Body of pancreas (tissue), 4 donors: ENCODE results near the gene C6orf163. TPM values are rescaled to one million over a fixed set of nuclear protein-coding genes. Genes with fewer than 3 reads are reported as not detected.

ENCODE experiments used
- ATAC-seq: fragments of 150-250 bp; one replicate; pipeline ENCODE4 v1.9.1; 2016
- DNase-seq, 4 donors: peaks; one replicate each; pipeline ENCODE4 v3.0.0-alpha.2; 2019
- H3K27ac ChIP-seq, 4 donors: fragments of 200-600 bp; sonication (generic); 1 replicate in 3 of 4; 2 replicates in 1 of 4; pipeline versions ENCODE4 v1.5.1 to v1.6.1; 2016 to 2019; ENCODE audit warnings: mild to moderate bottlenecking in 1 of 4, mixed read lengths in 1 of 4, moderate library complexity in 1 of 4
- H3K27me3 ChIP-seq, 2 donors: fragments of 200-600 bp; sonication (generic); one replicate each; pipeline ENCODE4 v1.6.0; 2016; ENCODE audit warnings: mild to moderate bottlenecking in 1 of 2
- H3K36me3 ChIP-seq, 2 donors: fragments of 200-600 bp; sonication (generic); replicated peaks in 1 of 2; 2 replicates each; pipeline ENCODE4 v1.5.1; 2016; ENCODE audit warnings: low read depth in 2 of 2; ENCODE audit not compliant: insufficient read depth in 1 of 2
- H3K4me1 ChIP-seq: fragments of 200-600 bp; sonication (generic); one replicate; pipeline ENCODE4 v1.6.0; 2016
- H3K4me3 ChIP-seq, 2 donors: fragments of 200-600 bp; sonication (generic); 1 replicate in 1 of 2; 2 replicates in 1 of 2; pipeline ENCODE4 v1.5.1; 2016 to 2019
- H3K9me3 ChIP-seq, 3 donors: fragments of 200-600 bp; sonication (generic); 1 replicate in 2 of 3; 2 replicates in 1 of 3; pipeline ENCODE4 v1.5.1; 2016
- CTCF ChIP-seq, 7 experiments: fragments of 450-650 bp in 4 of 7; fragments of 200-600 bp in 3 of 7; sonication (generic) in 3 of 7; IDR thresholded peaks; one replicate each; pipeline ENCODE4 v1.5.1; 2016 to 2019; ENCODE audit warnings: antibody characterized with exemption in 7 of 7
- POLR2A ChIP-seq, 3 donors: fragments of 450-650 bp; IDR thresholded peaks; one replicate each; pipeline ENCODE4 v1.6.1; 2016; ENCODE audit warnings: antibody characterized with exemption in 3 of 3, mild to moderate bottlenecking in 2 of 3
- WGBS, 2 donors: methylation state at CpG; one replicate each; pipeline ENCODE4 v1.1.5; 2017; 5-methylcytosine and 5-hydroxymethylcytosine counted together
- intact Hi-C: fragments of 100-400 bp; cut with DNase I; formaldehyde crosslinking; loops from one replicate; pipeline ENCODE4 v1.15.1; 2023
- total RNA-seq, 2 donors: library from RNA; depleted of rRNA; stranded (reverse); fragments of >200 nt; gene quantifications; one replicate each; pipeline ENCODE4 v1.1.0, GENCODE V29; 2016

Gene C6orf163
- total RNA-seq, 2 donors from 2014 or later = 2.6 to 4.9 TPM

GRCh38 chr6:87375315-87375714 lies 30.7 kb downstream of the C6orf163 start:
- TF ChIP-seq CTCF (IDR thresholded peaks at IDR 0.05) (no peak), POLR2A (IDR thresholded peaks at IDR 0.05) (no peak)
- no peaks in the 10 kb centered on the region for H3K36me3 ChIP-seq
- no peaks in the 10 kb centered on the region for H3K27me3 ChIP-seq
- no peaks in the 10 kb centered on the region for H3K9me3 ChIP-seq
- ATAC-seq (no peak), DNase-seq (no peak)
- H3K4me1 ChIP-seq = no peaks in the 10 kb centered on the region
- H3K27ac ChIP-seq = no peak overlapping the region
- WGBS, 2 donors = 89 to 90% methylated on average over 2 of the region's 2 CpGs
- intact Hi-C loops = no loop called here
- no peak overlapping the region for H3K4me3 ChIP-seq

GRCh38 chr6:87376643-87377042 lies 32.0 kb downstream of the C6orf163 start:
- H3K4me1 ChIP-seq = no peaks in the 10 kb centered on the region
- H3K9me3 ChIP-seq = no peaks in the 10 kb centered on the region
- H3K27me3 ChIP-seq = no peaks in the 10 kb centered on the region
- DNase-seq = no peak
- H3K36me3 ChIP-seq = no peaks in the 10 kb centered on the region
- H3K27ac ChIP-seq = no peak overlapping the region
- H3K4me3 ChIP-seq = no peak overlapping the region
- intact Hi-C loops = no loop called here
- no peak for ATAC-seq
- TF ChIP-seq CTCF (IDR thresholded peaks at IDR 0.05) (no peak), POLR2A (IDR thresholded peaks at IDR 0.05) (no peak)
- 87 to 95% methylated on average over 2 of the region's 2 CpGs for WGBS, 2 donors

- Histone ChIP-seq H3K9me3 (no peaks in the 10 kb centered on the region), H3K27ac (no peak overlapping the region), H3K27me3 (no peaks in the 10 kb centered on the region), H3K4me3 (no peak overlapping the region), H3K4me1 (no peaks in the 10 kb centered on the region), H3K36me3 (no peaks in the 10 kb centered on the region)
- ATAC-seq = no peak
- TF ChIP-seq POLR2A (IDR thresholded peaks at IDR 0.05) (no peak), CTCF (IDR thresholded peaks at IDR 0.05) (no peak)
- intact Hi-C loops = no loop called here
- DNase-seq = no peak
- WGBS, 2 donors = 76 to 85% methylated on average over 4 of the region's 4 CpGs
Observed at GRCh38 chr6:87378947-87379346, 34.3 kb downstream of the C6orf163 start.

- 90% methylated on average over 5 of the region's 5 CpGs for WGBS, 2 donors
Observed at GRCh38 chr6:87382861-87383260, 38.2 kb downstream of the C6orf163 start.

More at GRCh38 chr6:87382861-87383260, 38.2 kb downstream of the C6orf163 start:
- H3K4me3 ChIP-seq = no peak overlapping the region
- H3K9me3 ChIP-seq = no peaks in the 10 kb centered on the region
- H3K4me1 ChIP-seq = no peaks in the 10 kb centered on the region
- intact Hi-C loops = no loop called here
- H3K27ac ChIP-seq = no peak overlapping the region
- H3K27me3 ChIP-seq = no peaks in the 10 kb centered on the region
- ATAC-seq (no peak), DNase-seq (no peak)
- no peaks in the 10 kb centered on the region for H3K36me3 ChIP-seq
- TF ChIP-seq POLR2A (IDR thresholded peaks at IDR 0.05) (no peak), CTCF (IDR thresholded peaks at IDR 0.05) (no peak)
